ENCODE results near the gene TLCD1.

Gene TLCD1

GRCh38 chr17:28720247-28720996, 5.6 kb downstream of the TLCD1 start:
- H3K4me3 ChIP-seq (ENCODE audit: low read depth, low read length): peak overlapping the region; percentile 100
- DNase-seq (ENCODE audit: low read depth): no peak
- TF ChIP-seq, protein P1, sequence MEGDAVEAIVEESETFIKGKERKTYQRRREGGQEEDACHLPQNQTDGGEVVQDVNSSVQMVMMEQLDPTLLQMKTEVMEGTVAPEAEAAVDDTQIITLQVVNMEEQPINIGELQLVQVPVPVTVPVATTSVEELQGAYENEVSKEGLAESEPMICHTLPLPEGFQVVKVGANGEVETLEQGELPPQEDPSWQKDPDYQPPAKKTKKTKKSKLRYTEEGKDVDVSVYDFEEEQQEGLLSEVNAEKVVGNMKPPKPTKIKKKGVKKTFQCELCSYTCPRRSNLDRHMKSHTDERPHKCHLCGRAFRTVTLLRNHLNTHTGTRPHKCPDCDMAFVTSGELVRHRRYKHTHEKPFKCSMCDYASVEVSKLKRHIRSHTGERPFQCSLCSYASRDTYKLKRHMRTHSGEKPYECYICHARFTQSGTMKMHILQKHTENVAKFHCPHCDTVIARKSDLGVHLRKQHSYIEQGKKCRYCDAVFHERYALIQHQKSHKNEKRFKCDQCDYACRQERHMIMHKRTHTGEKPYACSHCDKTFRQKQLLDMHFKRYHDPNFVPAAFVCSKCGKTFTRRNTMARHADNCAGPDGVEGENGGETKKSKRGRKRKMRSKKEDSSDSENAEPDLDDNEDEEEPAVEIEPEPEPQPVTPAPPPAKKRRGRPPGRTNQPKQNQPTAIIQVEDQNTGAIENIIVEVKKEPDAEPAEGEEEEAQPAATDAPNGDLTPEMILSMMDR (IDR thresholded peaks at IDR 0.05; ENCODE audit: control insufficient read depth, extremely low read depth, insufficient read depth): no peak

DNA sequence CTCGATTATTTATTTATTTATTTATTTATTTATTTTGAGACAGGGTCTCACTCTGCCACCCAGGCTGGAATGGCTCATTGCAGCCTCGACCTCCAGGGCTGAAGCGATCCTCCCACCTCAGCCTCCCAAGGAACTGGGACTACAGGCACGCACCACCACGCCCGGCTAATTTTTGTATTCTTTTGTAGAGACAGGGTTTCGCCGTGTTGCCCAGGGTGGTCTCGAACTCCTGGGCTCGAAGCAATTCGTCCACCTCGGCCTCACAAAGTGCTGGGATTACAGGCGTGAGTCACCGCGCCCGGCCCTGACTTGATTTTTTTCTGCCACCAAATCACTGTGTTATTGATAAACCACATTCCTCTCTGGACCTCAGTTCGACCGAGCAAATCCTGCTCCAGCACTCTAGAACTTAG, 7.0 kb downstream of the TLCD1 start:
- TF ChIP-seq, protein P1 (IDR thresholded peaks at IDR 0.05; ENCODE audit: control insufficient read depth, extremely low read depth, insufficient read depth): no peak
- DNase-seq (ENCODE audit: low read depth): no peak
- H3K4me3 ChIP-seq (ENCODE audit: low read depth, low read length): peak overlapping the region; percentile 100

GRCh38 chr17:28718333-28719020, 7.6 kb downstream of the TLCD1 start:
- TF ChIP-seq, protein P1 (IDR thresholded peaks at IDR 0.05; ENCODE audit: control insufficient read depth, extremely low read depth, insufficient read depth): no peak
- DNase-seq (ENCODE audit: low read depth): no peak
- H3K4me3 ChIP-seq (ENCODE audit: low read depth, low read length): no peak overlapping the region; the same call in 1 of the 2 replicates

DNA sequence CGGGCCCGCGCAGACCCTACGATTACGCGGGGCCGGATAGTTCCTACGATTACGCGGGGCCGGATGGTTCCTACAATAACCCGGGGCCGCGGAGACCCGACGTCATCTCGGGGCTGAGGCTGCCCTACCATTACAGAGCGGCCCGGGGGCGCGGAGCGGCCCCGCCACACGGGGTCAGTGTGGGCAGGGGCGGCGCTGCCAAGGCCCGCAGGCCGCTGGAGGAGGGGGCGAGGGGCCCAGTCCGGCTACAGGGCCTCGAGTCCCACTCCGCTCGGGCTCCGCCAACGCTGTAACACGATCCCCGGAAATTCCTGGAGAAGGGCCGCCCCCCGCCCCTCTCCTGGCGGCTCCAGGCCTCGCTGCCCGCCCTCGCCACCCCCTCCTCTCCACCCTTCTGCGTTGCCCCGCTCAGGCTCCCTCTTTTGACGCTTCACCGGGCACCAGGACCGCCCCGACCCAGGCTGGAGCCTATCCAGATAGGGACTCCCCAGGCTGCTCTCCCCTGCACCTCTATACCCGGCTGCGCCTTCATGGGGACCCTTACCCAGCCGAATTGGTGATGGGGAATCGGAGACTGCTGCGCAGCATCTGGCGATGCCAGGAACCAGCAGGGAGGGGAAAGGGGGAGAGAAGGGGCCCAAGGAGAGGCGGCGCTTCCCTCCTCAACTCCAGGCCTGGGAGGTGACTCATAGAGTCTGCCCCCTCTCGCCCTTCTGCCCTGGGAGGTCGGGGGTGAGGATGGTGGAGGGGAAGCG, 8.3 kb downstream of the TLCD1 start, which contains the start of gene RAB34:
RAB34 (minus strand) TSS at position 291 of the 755 bp plus-strand sequence. CDS start 602 bp downstream, outside the sequence.
- DNase-seq (ENCODE audit: low read depth): no peak
- H3K4me3 ChIP-seq (ENCODE audit: low read depth, low read length): no peak within 1 kb of the TSS
- TF ChIP-seq, protein P1 (IDR thresholded peaks at IDR 0.05; ENCODE audit: control insufficient read depth, extremely low read depth, insufficient read depth): no peak

GRCh38 chr17:28716740-28717577, 9.1 kb downstream of the TLCD1 start:
- no peak for DNase-seq (ENCODE audit: low read depth)
- TF ChIP-seq, protein P1 (IDR thresholded peaks at IDR 0.05; ENCODE audit: control insufficient read depth, extremely low read depth, insufficient read depth): no peak
- no peak overlapping the region for H3K4me3 ChIP-seq (ENCODE audit: low read depth, low read length)

DNA sequence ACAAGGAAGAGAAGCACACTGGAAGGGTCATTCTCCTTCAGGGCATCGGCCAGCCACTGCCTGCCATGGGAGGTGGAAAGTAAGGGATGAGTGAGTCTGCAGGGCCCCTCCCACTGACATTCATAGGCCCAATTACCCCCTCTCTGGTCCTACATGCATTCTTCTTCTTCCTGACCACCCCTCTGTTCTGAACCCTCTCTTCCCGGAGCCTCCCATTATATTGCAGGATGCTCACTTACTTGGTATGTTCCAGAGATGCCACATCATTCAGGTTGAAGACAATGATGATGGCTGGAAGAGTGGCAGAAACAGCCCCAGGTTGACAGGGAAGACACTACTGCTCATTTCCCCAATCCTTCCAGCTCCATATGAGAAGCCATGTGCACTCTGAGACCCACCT, 10.8 kb downstream of the TLCD1 start:
- no peak for DNase-seq (ENCODE audit: low read depth)
- no peak overlapping the region for H3K4me3 ChIP-seq (ENCODE audit: low read depth, low read length)
- TF ChIP-seq, protein P1 (IDR thresholded peaks at IDR 0.05; ENCODE audit: control insufficient read depth, extremely low read depth, insufficient read depth): no peak
